Neural crest cell (in vitro differentiated cells): ENCODE measurements around the gene EFCAB13. TPM values are rescaled to one million over a fixed set of nuclear protein-coding genes. Genes with fewer than 3 reads are reported as not detected.

Experiments
- DNase-seq: peaks from one replicate; pipeline ENCODE4 v3.0.0; 2021; ENCODE audit warnings: low read depth, mixed read lengths, low spot score
- H3K27ac Mint-ChIP-seq: one replicate; pipeline ENCODE4 v1.8.0; 2021; ENCODE audit warnings: mild to moderate bottlenecking, mixed read lengths; ENCODE audit not compliant: unreplicated experiment
- H3K27me3 Mint-ChIP-seq: 2 replicates; pipeline ENCODE4 v1.8.0; 2021; ENCODE audit warnings: low read depth, mild to moderate bottlenecking, mixed read lengths
- H3K36me3 Mint-ChIP-seq: 2 replicates; pipeline ENCODE4 v1.8.0; 2021; ENCODE audit warnings: low read depth, mild to moderate bottlenecking, mixed read lengths
- H3K4me1 Mint-ChIP-seq: 2 replicates; pipeline ENCODE4 v1.8.0; 2021; ENCODE audit warnings: mixed read lengths
- H3K4me3 Mint-ChIP-seq: one replicate; pipeline ENCODE4 v1.8.0; 2021; ENCODE audit warnings: mild to moderate bottlenecking, mixed read lengths
- H3K9me3 Mint-ChIP-seq: 2 replicates; pipeline ENCODE4 v1.8.0; 2021; ENCODE audit warnings: mixed read lengths
- total RNA-seq: library from RNA; stranded (reverse); gene quantifications from 2 replicates; pipeline ENCODE4 v1.2.1, GENCODE V29; 2021
- TF ChIP-seq, protein P1 (sequence below): fragments of 200-600 bp; sonication (generic); conservative IDR thresholded peaks from 2 replicates; pipeline ENCODE4 v1.5.0; 2021; ENCODE audit warnings: antibody characterized with exemption, mild to moderate bottlenecking

Gene EFCAB13
- total RNA-seq, 1 donor from 2014 or later = 2.2 TPM

GRCh38 chr17:47285003-47285402 lies 38.8 kb upstream of the EFCAB13 start:
- peaks cover 7% of the 10 kb centered on the region for H3K4me1 Mint-ChIP-seq
- H3K27ac Mint-ChIP-seq = no peak overlapping the region
- DNase-seq = no peak
- H3K36me3 Mint-ChIP-seq = no peaks in the 10 kb centered on the region
- H3K4me3 Mint-ChIP-seq = no peak overlapping the region
- H3K9me3 Mint-ChIP-seq = no peaks in the 10 kb centered on the region
- H3K27me3 Mint-ChIP-seq = peaks cover 6% of the 10 kb centered on the region
- TF ChIP-seq, protein P1, sequence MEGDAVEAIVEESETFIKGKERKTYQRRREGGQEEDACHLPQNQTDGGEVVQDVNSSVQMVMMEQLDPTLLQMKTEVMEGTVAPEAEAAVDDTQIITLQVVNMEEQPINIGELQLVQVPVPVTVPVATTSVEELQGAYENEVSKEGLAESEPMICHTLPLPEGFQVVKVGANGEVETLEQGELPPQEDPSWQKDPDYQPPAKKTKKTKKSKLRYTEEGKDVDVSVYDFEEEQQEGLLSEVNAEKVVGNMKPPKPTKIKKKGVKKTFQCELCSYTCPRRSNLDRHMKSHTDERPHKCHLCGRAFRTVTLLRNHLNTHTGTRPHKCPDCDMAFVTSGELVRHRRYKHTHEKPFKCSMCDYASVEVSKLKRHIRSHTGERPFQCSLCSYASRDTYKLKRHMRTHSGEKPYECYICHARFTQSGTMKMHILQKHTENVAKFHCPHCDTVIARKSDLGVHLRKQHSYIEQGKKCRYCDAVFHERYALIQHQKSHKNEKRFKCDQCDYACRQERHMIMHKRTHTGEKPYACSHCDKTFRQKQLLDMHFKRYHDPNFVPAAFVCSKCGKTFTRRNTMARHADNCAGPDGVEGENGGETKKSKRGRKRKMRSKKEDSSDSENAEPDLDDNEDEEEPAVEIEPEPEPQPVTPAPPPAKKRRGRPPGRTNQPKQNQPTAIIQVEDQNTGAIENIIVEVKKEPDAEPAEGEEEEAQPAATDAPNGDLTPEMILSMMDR = no peak

DNA sequence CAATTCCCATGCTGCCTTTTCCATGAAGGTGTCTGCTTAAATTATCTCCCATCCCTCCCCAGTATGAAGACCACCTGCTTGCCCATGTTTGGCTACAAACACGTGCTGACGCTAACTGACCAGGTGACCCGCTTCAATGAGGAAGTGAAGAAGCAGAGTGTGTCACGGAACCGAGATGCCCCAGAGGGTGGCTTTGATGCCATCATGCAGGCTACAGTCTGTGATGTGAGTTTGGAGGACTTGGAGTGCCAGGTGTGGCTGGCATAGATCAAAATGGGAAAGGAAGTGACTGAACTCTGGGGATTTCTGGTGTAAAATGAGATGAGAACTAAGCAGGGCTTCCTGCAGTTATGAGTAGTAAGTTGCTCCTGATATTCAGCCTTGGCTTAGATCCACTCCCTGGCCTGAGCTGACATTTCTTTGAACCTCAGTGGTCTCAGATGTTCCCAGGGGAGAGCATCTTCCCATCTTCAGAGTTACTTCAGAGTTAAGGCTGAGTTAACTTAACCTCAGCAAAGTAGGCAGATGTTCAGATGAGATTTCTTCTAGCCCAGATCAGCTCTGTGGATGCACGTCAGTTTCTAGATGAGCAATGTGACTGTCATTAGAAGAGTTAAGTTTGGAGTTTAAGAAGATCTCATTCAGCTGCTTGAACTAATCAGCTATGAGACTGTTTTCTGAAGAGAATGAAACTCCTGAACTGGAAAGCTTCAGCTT lies 37.4 kb upstream of the EFCAB13 start:
- no peak for DNase-seq
- TF ChIP-seq, protein P1 = no peak
- no peaks in the 10 kb centered on the region for H3K36me3 Mint-ChIP-seq
- H3K9me3 Mint-ChIP-seq = peaks cover 2% of the 10 kb centered on the region
- H3K4me1 Mint-ChIP-seq = no peaks in the 10 kb centered on the region
- no peak overlapping the region for H3K4me3 Mint-ChIP-seq
- H3K27ac Mint-ChIP-seq = no peak overlapping the region
- peaks cover 8% of the 10 kb centered on the region for H3K27me3 Mint-ChIP-seq

GRCh38 chr17:47287068-47287467 lies 36.7 kb upstream of the EFCAB13 start:
- DNase-seq = no peak
- H3K36me3 Mint-ChIP-seq = no peaks in the 10 kb centered on the region
- TF ChIP-seq, protein P1 = no peak
- H3K27me3 Mint-ChIP-seq = peaks cover 8% of the 10 kb centered on the region
- H3K9me3 Mint-ChIP-seq = peaks cover 2% of the 10 kb centered on the region
- no peaks in the 10 kb centered on the region for H3K4me1 Mint-ChIP-seq
- H3K4me3 Mint-ChIP-seq = no peak overlapping the region
- H3K27ac Mint-ChIP-seq = no peak overlapping the region

- no peak overlapping the region for H3K4me3 Mint-ChIP-seq
- peaks cover 8% of the 10 kb centered on the region for H3K27me3 Mint-ChIP-seq
- H3K9me3 Mint-ChIP-seq = peaks cover 2% of the 10 kb centered on the region
- H3K36me3 Mint-ChIP-seq = no peaks in the 10 kb centered on the region
- no peak overlapping the region for H3K27ac Mint-ChIP-seq
- TF ChIP-seq, protein P1 = no peak
- no peak for DNase-seq
- no peaks in the 10 kb centered on the region for H3K4me1 Mint-ChIP-seq
Observed at GRCh38 chr17:47287639-47288038, 36.1 kb upstream of the EFCAB13 start.

GRCh38 chr17:47288531-47289116 lies 35.1 kb upstream of the EFCAB13 start:
- TF ChIP-seq, protein P1 = no peak
- Mint-ChIP-seq H3K36me3 (no peaks in the 10 kb centered on the region), H3K9me3 (peaks cover 2% of the 10 kb centered on the region), H3K4me3 (no peak overlapping the region), H3K27ac (peak overlapping the region; percentile 10), H3K4me1 (no peaks in the 10 kb centered on the region), H3K27me3 (peaks cover 8% of the 10 kb centered on the region)
- no peak for DNase-seq
